K562 (cell line): ENCODE results near the gene IFT25. TPM values are rescaled to one million over a fixed set of nuclear protein-coding genes. Genes with fewer than 3 reads are reported as not detected.
A peak's percentile ranks its signal among the peaks of the same experiment; 100 is the strongest.

Source experiments
- ATAC-seq: fragments of 200-7000 bp; cut with Tn5 transposase; 3 replicates; pipeline ENCODE4 v1.9.1; 2020; ENCODE audit warnings: moderate library complexity
- BruUV-seq: library from RNA; stranded (reverse); fragments of 400-500 nt; replicated peaks from 2 replicates; lab custom pipeline; 2021; lab: Mats Ljungman, UMichigan
- CTCF ChIA-PET: fragments of 300-600 bp; formaldehyde crosslinking; extraction: SDS; loops from one replicate; lab custom pipeline; 2021; ENCODE audit warnings: low intra/inter-chr PET ratio; lab: Yijun Ruan, JAX
- POLR2A ChIA-PET: fragments of 300-600, 350-650 bp; sonication (Branson Sonifier 250); formaldehyde crosslinking; extraction: SDS; loops from one replicate; lab custom pipeline; 2021; ENCODE audit warnings: antibody characterized with exemption, inconsistent platforms; lab: Yijun Ruan, JAX
- DNase-seq, 4 experiments: peaks; one replicate each; pipeline versions ENCODE4 v3.0.0 to v3.0.0-alpha.2; 2011 to 2018; ENCODE audit warnings: low spot score in 3 of 4, mixed read lengths in 3 of 4; ENCODE audit errors: extremely low read depth in 1 of 4
- FAIRE-seq: peaks from 2 replicates; lab custom pipeline; 2011; peaks lifted over from hg19 to GRCh38; lab: Jason Lieb, UNC
- H2AFZ ChIP-seq: 2 replicates; pipeline ENCODE4 v1.6.0; 2011; ENCODE audit warnings: low read depth, low read length, control low read depth, inconsistent platforms
- H3K27ac ChIP-seq: fragments of 200-600 bp; 3 replicates; pipeline ENCODE4 v1.8.0; 2011; ENCODE audit warnings: low read depth, mild to moderate bottlenecking, control low read depth, inconsistent platforms, low read length, moderate library complexity, mixed read lengths; ENCODE audit errors: extremely low read depth
- H3K27me3 ChIP-seq, 2 experiments: fragments of 300-600 bp in 1 of 2; 2 replicates in 1 of 2; 3 replicates in 1 of 2; pipeline versions ENCODE4 v1.6.0 to v1.8.0; 2011; ENCODE audit warnings: inconsistent platforms in 2 of 2, low read length in 2 of 2, mild to moderate bottlenecking in 1 of 2, mixed read lengths in 1 of 2, moderate library complexity in 1 of 2; ENCODE audit not compliant: control insufficient read depth in 2 of 2, insufficient read depth in 2 of 2
- H3K36me3 ChIP-seq: fragments of 300-600 bp; 3 replicates; pipeline ENCODE4 v1.8.0; 2011; ENCODE audit warnings: mild to moderate bottlenecking, low read length, inconsistent platforms; ENCODE audit not compliant: control insufficient read depth, insufficient read depth
- H3K4me1 ChIP-seq, 2 experiments: fragments of 200-600 bp in 1 of 2; replicated peaks in 1 of 2; 2 replicates in 1 of 2; 3 replicates in 1 of 2; pipeline versions ENCODE4 v1.5.1 to v1.8.0; 2011; ENCODE audit warnings: inconsistent platforms in 2 of 2, low read length in 2 of 2, mild to moderate bottlenecking in 1 of 2, mixed read lengths in 1 of 2, moderate library complexity in 1 of 2; ENCODE audit not compliant: control insufficient read depth in 2 of 2, insufficient read depth in 2 of 2
- H3K4me2 ChIP-seq: 2 replicates; pipeline ENCODE4 v1.6.1; 2011; ENCODE audit warnings: low read length, control low read depth, inconsistent platforms, mixed read lengths; ENCODE audit not compliant: insufficient read depth
- H3K4me3 ChIP-seq: fragments of 200-600 bp; sonication (generic), shearing (Covaris generic); 2 replicates; pipeline ENCODE4 v1.5.1; 2016; ENCODE audit warnings: control low read depth, inconsistent platforms
- H3K79me2 ChIP-seq: fragments of 200-600 bp; 3 replicates; pipeline ENCODE4 v1.8.0; 2011; ENCODE audit warnings: low read length, inconsistent platforms; ENCODE audit not compliant: control insufficient read depth, insufficient read depth
- H3K9ac ChIP-seq, 2 experiments: 2 replicates each; pipeline versions ENCODE4 v1.6.0 to v1.6.1; 2011; ENCODE audit warnings: low read depth in 2 of 2, low read length in 2 of 2, control low read depth in 1 of 2, inconsistent platforms in 1 of 2, mild to moderate bottlenecking in 1 of 2, mixed read lengths in 1 of 2; ENCODE audit not compliant: insufficient read depth in 1 of 2
- H3K9me1 ChIP-seq: one replicate; pipeline ENCODE4 v1.6.0; 2011; ENCODE audit warnings: inconsistent platforms, mild to moderate bottlenecking, low read length, moderate library complexity; ENCODE audit not compliant: control insufficient read depth, insufficient read depth
- H3K9me3 ChIP-seq: replicated peaks from 2 replicates; pipeline ENCODE4 v1.5.1; 2011; ENCODE audit warnings: low read depth, low read length, inconsistent platforms; ENCODE audit not compliant: control insufficient read depth, insufficient read depth
- H4K20me1 ChIP-seq: replicated peaks from 2 replicates; pipeline ENCODE4 v1.6.1; 2011; ENCODE audit warnings: low read length, inconsistent platforms, mixed read lengths; ENCODE audit not compliant: control insufficient read depth, insufficient read depth
- RBM25 ChIP-seq: fragments of 200-400 bp; formaldehyde crosslinking; IDR thresholded peaks from 2 replicates; pipeline ENCODE4 v1.6.1; 2018; ENCODE audit warnings: low read length, low read depth, moderate library complexity; ENCODE audit not compliant: severe bottlenecking
- WGBS: fragments of 100-300 bp; shearing (Covaris generic); methylation state at CpG from one replicate; pipeline ENCODE4 v1.1.6; 2016; ENCODE audit warnings: low coverage, mixed read lengths; ENCODE audit not compliant: insufficient coverage; ENCODE audit errors: missing lambda C conversion rate; 5-methylcytosine and 5-hydroxymethylcytosine counted together
- in situ Hi-C: fragments of 300-500 bp; cut with MboI; formaldehyde crosslinking; loops from 4 replicates; pipeline ENCODE4 v1.15.0; 2018; ENCODE audit warnings: inconsistent platforms, mixed read lengths
- intact Hi-C: fragments of 100-400 bp; cut with micrococcal nuclease; formaldehyde crosslinking; loops from 2 replicates; pipeline ENCODE4 v1.14.2; 2022
- polyA plus RNA-seq, 8 experiments: library from polyadenylated mRNA; depleted of rRNA in 4 of 8; stranded (reverse) in 5 of 8; unstranded in 3 of 8; fragments of >200 nt; fragmentation: Nextera tagmentation in 2 of 8; fragmentation: Illumina TruSeq in 1 of 8; extraction: Ambion mirVana in 2 of 8; extraction: Trizol in 1 of 8; gene quantifications; 2 replicates each; pipeline versions ENCODE4 v1.2.1 to v1.2.3, GENCODE V29; 2011 to 2014; ENCODE audit warnings: inconsistent platforms in 1 of 8, missing spikeins in 1 of 8
- total RNA-seq, 7 experiments: library from RNA; depleted of rRNA in 6 of 7; stranded (reverse); fragments of >200 nt in 6 of 7; fragmentation: Illumina TruSeq in 2 of 7; extraction: Trizol in 2 of 7; gene quantifications; 2 replicates each; pipeline versions ENCODE4 v1.2.1 to v1.2.3, GENCODE V29; 2011 to 2021; ENCODE audit warnings: low replicate concordance in 1 of 7
- TF ChIP-seq, protein P1 (sequence below): fragments of 450-650 bp; IDR thresholded peaks from 2 replicates; pipeline ENCODE4 v1.6.1; 2016; ENCODE audit warnings: low read depth, mild to moderate bottlenecking, moderate library complexity
- TF ChIP-seq, protein P2 (sequence below): IDR thresholded peaks from 3 replicates; pipeline ENCODE4 v1.6.1; 2011; ENCODE audit warnings: borderline replicate concordance, mild to moderate bottlenecking, moderate library complexity; ENCODE audit not compliant: insufficient read length; ENCODE audit errors: extremely low read depth

IFT25 gene
- total and polyA plus RNA-seq, 9 of the 15 experiments (the other 6 are each of a cell fraction or from before 2014, with no cell fraction given): 93.6 to 209 (median 167) TPM

DNA sequence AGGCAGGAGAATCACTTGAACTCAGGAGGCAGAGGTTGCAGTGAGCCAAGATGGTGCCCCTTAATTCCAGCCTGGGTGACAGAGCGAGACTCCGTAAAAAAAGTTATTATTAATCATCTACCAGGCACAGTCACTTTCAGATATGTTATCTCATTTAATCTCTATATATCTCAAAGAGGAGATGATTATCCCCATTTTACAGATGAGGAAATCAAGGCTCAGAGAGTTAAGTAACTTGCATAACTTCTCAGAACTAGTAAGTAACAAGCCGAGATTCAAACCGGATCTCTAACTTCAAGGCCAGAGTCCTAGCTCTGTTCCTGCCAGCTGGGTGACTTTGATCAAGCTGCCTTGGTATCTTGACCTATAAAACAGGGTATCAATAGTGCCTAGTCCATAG is 34.1 kb downstream of the IFT25 start:
- no TSS peak for BruUV-seq
- 0 out of 2 replicates have a peak, but pooled peaks cover 4% of the 10 kb centered on the region for H4K20me1 ChIP-seq
- TF ChIP-seq, protein P1, sequence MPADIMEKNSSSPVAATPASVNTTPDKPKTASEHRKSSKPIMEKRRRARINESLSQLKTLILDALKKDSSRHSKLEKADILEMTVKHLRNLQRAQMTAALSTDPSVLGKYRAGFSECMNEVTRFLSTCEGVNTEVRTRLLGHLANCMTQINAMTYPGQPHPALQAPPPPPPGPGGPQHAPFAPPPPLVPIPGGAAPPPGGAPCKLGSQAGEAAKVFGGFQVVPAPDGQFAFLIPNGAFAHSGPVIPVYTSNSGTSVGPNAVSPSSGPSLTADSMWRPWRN: no peak
- peak; percentile 81 for TF ChIP-seq RBM25
- TF ChIP-seq, protein P2, sequence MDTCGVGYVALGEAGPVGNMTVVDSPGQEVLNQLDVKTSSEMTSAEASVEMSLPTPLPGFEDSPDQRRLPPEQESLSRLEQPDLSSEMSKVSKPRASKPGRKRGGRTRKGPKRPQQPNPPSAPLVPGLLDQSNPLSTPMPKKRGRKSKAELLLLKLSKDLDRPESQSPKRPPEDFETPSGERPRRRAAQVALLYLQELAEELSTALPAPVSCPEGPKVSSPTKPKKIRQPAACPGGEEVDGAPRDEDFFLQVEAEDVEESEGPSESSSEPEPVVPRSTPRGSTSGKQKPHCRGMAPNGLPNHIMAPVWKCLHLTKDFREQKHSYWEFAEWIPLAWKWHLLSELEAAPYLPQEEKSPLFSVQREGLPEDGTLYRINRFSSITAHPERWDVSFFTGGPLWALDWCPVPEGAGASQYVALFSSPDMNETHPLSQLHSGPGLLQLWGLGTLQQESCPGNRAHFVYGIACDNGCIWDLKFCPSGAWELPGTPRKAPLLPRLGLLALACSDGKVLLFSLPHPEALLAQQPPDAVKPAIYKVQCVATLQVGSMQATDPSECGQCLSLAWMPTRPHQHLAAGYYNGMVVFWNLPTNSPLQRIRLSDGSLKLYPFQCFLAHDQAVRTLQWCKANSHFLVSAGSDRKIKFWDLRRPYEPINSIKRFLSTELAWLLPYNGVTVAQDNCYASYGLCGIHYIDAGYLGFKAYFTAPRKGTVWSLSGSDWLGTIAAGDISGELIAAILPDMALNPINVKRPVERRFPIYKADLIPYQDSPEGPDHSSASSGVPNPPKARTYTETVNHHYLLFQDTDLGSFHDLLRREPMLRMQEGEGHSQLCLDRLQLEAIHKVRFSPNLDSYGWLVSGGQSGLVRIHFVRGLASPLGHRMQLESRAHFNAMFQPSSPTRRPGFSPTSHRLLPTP: no peak
- FAIRE-seq (no peak), ATAC-seq (no peak), DNase-seq (no peak)
- in situ Hi-C loops: no loop called here
- H3K9me1 ChIP-seq: peaks cover 6% of the 10 kb centered on the region
- H3K36me3 ChIP-seq: peaks cover 30% of the 10 kb centered on the region; the same call in 2 of the 3 replicates
- H3K27me3 ChIP-seq: no peaks in the 10 kb centered on the region
- no peak overlapping the region for H3K9ac ChIP-seq
- WGBS: 73% methylated on average over 4 of the region's 4 CpGs
- H3K4me3 ChIP-seq: no peak overlapping the region
- ChIA-PET CTCF (no interaction called here), POLR2A (interaction anchor here (0.6 to 1.8 kb wide), 2 partner anchors 18 to 1855 kb away, joined by 3 to 6 read pairs; no protein-coding TSS in a partner anchor)
- H3K79me2 ChIP-seq: no peaks in the 10 kb centered on the region
- no peaks in the 10 kb centered on the region; a peak in 1 of 5 replicates for H3K4me1 ChIP-seq
- no peak overlapping the region for H2AFZ ChIP-seq
- no peak overlapping the region for H3K27ac ChIP-seq
- H3K4me2 ChIP-seq: no peak overlapping the region
- intact Hi-C loops: no loop called here
- no peaks in the 10 kb centered on the region for H3K9me3 ChIP-seq
